Prostate gland (tissue), 2 donors: ENCODE data around the gene DPYD. TPM values are rescaled to one million over a fixed set of nuclear protein-coding genes. Genes with fewer than 3 reads are reported as not detected.

Experiments used
- DNase-seq: peaks from one replicate; pipeline ENCODE4 v3.0.0-alpha.2; 2019; ENCODE audit warnings: low spot score
- H3K27ac ChIP-seq, 2 donors: fragments of 200-600 bp; sonication (generic); 2 replicates each; pipeline ENCODE4 v1.5.1; 2017 to 2019
- H3K27me3 ChIP-seq: fragments of 200-600 bp; sonication (generic); replicated peaks from 2 replicates; pipeline ENCODE4 v1.5.1; 2019; ENCODE audit not compliant: insufficient read depth
- H3K36me3 ChIP-seq, 2 donors: fragments of 200-600 bp; sonication (generic); 1 replicate in 1 of 2; 2 replicates in 1 of 2; pipeline versions ENCODE4 v1.5.1 to v1.8.1; 2017 to 2019
- H3K4me1 ChIP-seq: fragments of 200-600 bp; sonication (generic); replicated peaks from 2 replicates; pipeline ENCODE4 v1.5.1; 2019
- H3K4me3 ChIP-seq, 2 donors: fragments of 200-600 bp; sonication (generic); 2 replicates each; pipeline ENCODE4 v1.5.1; 2017 to 2019
- H3K9me3 ChIP-seq: fragments of 200-600 bp; sonication (generic); 2 replicates; pipeline ENCODE4 v1.5.1; 2017
- POLR2A ChIP-seq: fragments of 450-650 bp; IDR thresholded peaks from one replicate; pipeline ENCODE4 v1.6.1; 2016; ENCODE audit warnings: antibody characterized with exemption, mild to moderate bottlenecking
- POLR2AphosphoS5 ChIP-seq: sonication (generic); formaldehyde crosslinking; IDR thresholded peaks from one replicate; pipeline ENCODE4 v1.6.1; 2017; ENCODE audit warnings: antibody characterized with exemption
- WGBS: methylation state at CpG from one replicate; pipeline ENCODE4 v1.1.5; 2018; 5-methylcytosine and 5-hydroxymethylcytosine counted together
- intact Hi-C: fragments of 100-400 bp; cut with DNase I; formaldehyde crosslinking; loops from one replicate; pipeline ENCODE4 v1.14.2; 2022
- total RNA-seq, 2 donors: library from RNA; depleted of rRNA; stranded (reverse); fragments of >200 nt; gene quantifications; one replicate each; pipeline ENCODE4 v1.1.0, GENCODE V29; 2016
- TF ChIP-seq, protein P1 (sequence below), 4 experiments: fragments of 200-600 bp in 2 of 4; fragments of 450-650 bp in 2 of 4; sonication (generic) in 2 of 4; IDR thresholded peaks; 1 replicate in 3 of 4; 2 replicates in 1 of 4; pipeline ENCODE4 v1.5.1; 2016 to 2019; ENCODE audit warnings: antibody characterized with exemption in 4 of 4, mild to moderate bottlenecking in 2 of 4, moderate library complexity in 2 of 4

The DPYD gene
- total RNA-seq, 2 donors from 2014 or later: 18.2 to 19.7 TPM

DNA sequence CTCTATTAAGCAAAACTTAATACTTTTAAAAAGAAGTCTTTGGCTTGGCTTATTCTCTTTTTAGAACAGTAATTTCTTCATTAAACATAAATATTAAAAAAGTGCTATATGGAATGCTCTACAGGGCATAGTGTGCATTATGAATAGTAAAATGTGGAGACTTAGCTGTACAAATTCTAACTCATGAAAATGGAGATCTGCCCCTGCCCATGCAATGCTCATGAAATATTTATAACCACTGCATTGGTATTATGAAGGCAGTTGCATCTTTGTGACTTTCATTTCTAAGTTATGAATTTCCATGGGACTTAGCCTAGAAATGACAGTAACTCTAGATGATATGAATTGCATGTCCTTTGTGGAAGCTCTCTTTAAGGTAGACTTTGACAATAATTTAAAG is 613.3 kb downstream of the DPYD start:
- no peaks in the 10 kb centered on the region for H3K27me3 ChIP-seq
- no peaks in the 10 kb centered on the region for H3K9me3 ChIP-seq
- no peak overlapping the region for H3K27ac ChIP-seq
- no peak for TF ChIP-seq POLR2AphosphoS5
- no peak for DNase-seq
- H3K36me3 ChIP-seq: no peaks in the 10 kb centered on the region
- no peaks in the 10 kb centered on the region for H3K4me1 ChIP-seq
- no peak overlapping the region for H3K4me3 ChIP-seq
- intact Hi-C loops: no loop called here

DNA sequence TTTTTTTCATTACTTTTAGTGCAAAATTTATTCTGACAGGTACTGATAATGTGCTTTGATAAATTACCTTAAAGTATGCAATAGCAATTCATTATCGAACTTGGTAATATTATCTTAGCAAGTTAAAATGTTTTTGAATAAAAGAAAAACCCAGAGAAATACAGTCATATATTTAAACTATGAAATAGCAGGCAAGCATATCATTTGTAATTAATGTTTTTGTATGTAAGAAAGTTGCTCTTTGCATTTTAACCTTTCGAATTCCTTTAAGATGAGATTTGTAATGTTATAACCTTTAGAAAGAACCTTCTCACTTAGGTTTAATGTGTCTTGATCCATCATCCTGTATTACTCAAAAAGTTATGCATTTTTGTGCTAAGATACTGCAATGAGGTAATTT is 613.7 kb downstream of the DPYD start:
- no peaks in the 10 kb centered on the region for H3K36me3 ChIP-seq
- no peaks in the 10 kb centered on the region for H3K27me3 ChIP-seq
- WGBS: 81% methylated on average over 2 of the region's 2 CpGs
- H3K27ac ChIP-seq: no peak overlapping the region
- H3K4me3 ChIP-seq: no peak overlapping the region
- H3K4me1 ChIP-seq: no peaks in the 10 kb centered on the region
- intact Hi-C loops: no loop called here
- no peaks in the 10 kb centered on the region for H3K9me3 ChIP-seq
- no peak for TF ChIP-seq POLR2AphosphoS5
- no peak for TF ChIP-seq POLR2A
- TF ChIP-seq, protein P1, sequence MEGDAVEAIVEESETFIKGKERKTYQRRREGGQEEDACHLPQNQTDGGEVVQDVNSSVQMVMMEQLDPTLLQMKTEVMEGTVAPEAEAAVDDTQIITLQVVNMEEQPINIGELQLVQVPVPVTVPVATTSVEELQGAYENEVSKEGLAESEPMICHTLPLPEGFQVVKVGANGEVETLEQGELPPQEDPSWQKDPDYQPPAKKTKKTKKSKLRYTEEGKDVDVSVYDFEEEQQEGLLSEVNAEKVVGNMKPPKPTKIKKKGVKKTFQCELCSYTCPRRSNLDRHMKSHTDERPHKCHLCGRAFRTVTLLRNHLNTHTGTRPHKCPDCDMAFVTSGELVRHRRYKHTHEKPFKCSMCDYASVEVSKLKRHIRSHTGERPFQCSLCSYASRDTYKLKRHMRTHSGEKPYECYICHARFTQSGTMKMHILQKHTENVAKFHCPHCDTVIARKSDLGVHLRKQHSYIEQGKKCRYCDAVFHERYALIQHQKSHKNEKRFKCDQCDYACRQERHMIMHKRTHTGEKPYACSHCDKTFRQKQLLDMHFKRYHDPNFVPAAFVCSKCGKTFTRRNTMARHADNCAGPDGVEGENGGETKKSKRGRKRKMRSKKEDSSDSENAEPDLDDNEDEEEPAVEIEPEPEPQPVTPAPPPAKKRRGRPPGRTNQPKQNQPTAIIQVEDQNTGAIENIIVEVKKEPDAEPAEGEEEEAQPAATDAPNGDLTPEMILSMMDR (IDR thresholded peaks at IDR 0.05): no peak
- DNase-seq: no peak

DNA sequence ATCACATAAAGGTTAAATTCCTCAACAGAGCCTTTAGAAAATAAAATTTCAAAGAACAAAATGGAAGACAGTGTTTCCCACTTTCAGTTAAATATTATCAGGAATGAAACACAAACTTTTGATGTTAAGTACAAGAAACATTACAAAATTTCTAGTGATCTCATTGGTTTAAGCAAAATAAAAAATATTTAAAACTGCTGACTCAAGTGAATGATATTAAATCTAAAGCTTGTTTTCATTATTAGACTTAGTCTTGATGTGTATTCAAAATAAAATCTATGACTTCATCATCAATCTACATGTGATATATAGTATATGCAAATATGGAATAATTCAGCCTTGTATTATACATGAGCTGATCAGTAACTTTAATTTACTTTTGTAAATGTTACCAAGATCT is 614.3 kb downstream of the DPYD start:
- no peak for DNase-seq
- no peak for TF ChIP-seq POLR2A
- TF ChIP-seq POLR2AphosphoS5: no peak
- TF ChIP-seq, protein P1 (IDR thresholded peaks at IDR 0.05): no peak
- H3K27ac ChIP-seq: no peak overlapping the region
- no peak overlapping the region for H3K4me3 ChIP-seq
- H3K36me3 ChIP-seq: no peaks in the 10 kb centered on the region
- no peaks in the 10 kb centered on the region for H3K4me1 ChIP-seq
- intact Hi-C loops: no loop called here
- H3K27me3 ChIP-seq: no peaks in the 10 kb centered on the region
- no peaks in the 10 kb centered on the region for H3K9me3 ChIP-seq

DNA sequence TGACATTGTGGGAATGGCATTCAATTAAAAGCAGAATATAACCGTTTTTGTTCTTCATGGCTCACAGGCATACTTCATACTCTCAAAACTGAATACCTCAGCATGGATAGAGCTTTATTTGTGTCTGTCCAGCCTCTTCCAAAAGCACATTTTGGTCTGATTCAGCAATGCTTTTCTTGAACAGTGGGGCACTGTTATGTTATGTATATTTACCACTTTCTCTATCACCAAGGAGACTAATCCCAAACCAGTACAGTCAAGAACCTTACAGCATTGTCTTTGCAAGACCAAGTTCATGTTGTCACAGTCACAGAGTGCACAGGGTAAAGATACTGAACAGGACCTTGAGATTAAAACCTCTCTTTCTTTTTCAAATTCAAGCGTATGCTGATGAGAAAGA is 616.5 kb downstream of the DPYD start:
- TF ChIP-seq, protein P1 (IDR thresholded peaks at IDR 0.05): no peak
- no peak for TF ChIP-seq POLR2AphosphoS5
- no peak for TF ChIP-seq POLR2A
- intact Hi-C loops: no loop called here
- H3K36me3 ChIP-seq: no peaks in the 10 kb centered on the region
- 53% methylated on average over 2 of the region's 2 CpGs for WGBS
- H3K27me3 ChIP-seq: no peaks in the 10 kb centered on the region
- no peak overlapping the region for H3K27ac ChIP-seq
- no peaks in the 10 kb centered on the region for H3K9me3 ChIP-seq
- no peak overlapping the region for H3K4me3 ChIP-seq
- H3K4me1 ChIP-seq: no peaks in the 10 kb centered on the region
- no peak for DNase-seq

DNA sequence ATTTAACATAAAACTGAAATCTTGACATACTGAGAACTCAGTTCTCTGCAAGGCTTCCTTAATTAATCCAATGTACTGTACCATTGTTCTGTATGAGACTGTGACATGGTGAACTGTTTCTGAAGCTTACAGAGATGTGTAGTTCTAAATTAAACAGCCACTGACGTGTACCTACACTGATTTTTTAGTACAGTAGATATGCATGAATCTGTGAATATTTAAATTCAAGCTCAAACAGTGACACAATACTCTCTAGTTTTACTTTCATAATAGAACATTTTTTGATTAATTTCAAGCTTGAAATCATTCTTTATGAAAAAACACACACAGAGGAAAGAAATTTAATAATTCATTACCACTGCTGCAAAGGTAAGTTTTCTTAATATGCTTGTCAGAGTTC is 621.9 kb downstream of the DPYD start:
- Histone ChIP-seq H3K27me3 (no peaks in the 10 kb centered on the region), H3K36me3 (no peaks in the 10 kb centered on the region), H3K27ac (no peak overlapping the region), H3K9me3 (no peaks in the 10 kb centered on the region), H3K4me1 (no peaks in the 10 kb centered on the region), H3K4me3 (no peak overlapping the region)
- no peak for DNase-seq
- TF ChIP-seq POLR2A: no peak
- TF ChIP-seq, protein P1 (IDR thresholded peaks at IDR 0.05): no peak
- no peak for TF ChIP-seq POLR2AphosphoS5
- intact Hi-C loops: no loop called here
- 82% methylated on average over 1 of the region's 1 CpG for WGBS

DNA sequence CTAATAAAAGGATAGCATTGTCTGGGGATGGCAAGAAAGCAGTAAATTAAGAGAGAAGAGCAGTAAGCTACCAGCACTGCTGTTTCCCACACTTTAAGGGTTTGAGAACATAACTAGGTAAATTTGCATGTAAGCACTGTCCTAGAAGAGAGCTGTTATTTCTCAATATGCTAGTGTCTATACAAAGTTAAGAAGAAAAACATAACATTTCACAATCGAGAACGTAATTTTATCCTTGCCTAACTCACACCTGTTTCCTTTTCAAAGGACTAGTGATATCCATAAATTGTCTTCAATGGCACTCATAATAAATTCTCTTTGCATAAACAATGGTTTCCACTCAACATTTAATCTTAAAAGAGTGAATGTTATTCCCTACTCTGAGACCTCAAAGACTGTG is 623.2 kb downstream of the DPYD start:
- TF ChIP-seq, protein P1 (IDR thresholded peaks at IDR 0.05): no peak
- TF ChIP-seq POLR2A: no peak
- TF ChIP-seq POLR2AphosphoS5: no peak

More for the DNA sequence above, 623.2 kb downstream of the DPYD start:
- DNase-seq: no peak
- Histone ChIP-seq H3K4me1 (no peaks in the 10 kb centered on the region), H3K4me3 (no peak overlapping the region), H3K9me3 (no peaks in the 10 kb centered on the region), H3K27ac (no peak overlapping the region), H3K36me3 (no peaks in the 10 kb centered on the region), H3K27me3 (no peaks in the 10 kb centered on the region)
- WGBS: 77% methylated on average over 2 of the region's 2 CpGs
- intact Hi-C loops: no loop called here
